HCEC 1CT (cell line): ENCODE results near the gene OR7G1.
"Not testable (repeated sequence)": the region's sequence is repeated elsewhere in the genome, so short reads cannot be mapped to it uniquely, and the experiment has no call there.

Experiments
- DNase-seq: peaks from one replicate; pipeline ENCODE4 v3.0.0-alpha.2; 2017

The OR7G1 gene

GRCh38 chr19:9075064-9075949 is 40.3 kb downstream of the OR7G1 start:
- peak; percentile 79 for DNase-seq

DNA sequence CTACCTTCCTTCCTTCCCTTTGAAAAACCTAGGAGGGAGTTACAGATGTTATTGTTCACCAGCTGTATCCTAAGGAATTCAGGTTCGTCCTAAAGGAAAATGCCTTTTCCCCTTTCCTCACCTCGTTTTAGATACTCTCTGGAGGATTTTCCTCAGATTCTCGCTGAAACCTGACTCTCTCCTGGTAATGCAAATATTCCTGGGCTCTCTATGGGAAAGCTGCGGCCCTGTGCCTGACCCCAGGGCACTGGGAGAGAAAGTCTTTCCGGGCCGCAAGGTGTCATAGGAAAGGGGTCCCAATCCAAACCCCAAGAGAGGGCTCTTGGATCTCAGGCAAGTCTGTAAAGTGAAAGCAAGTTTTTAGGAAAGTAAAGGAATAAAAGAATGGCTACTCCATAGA is 41.8 kb downstream of the OR7G1 start:
- DNase-seq = no peak

GRCh38 chr19:9071720-9072119 is 43.8 kb downstream of the OR7G1 start:
- DNase-seq = not testable (repeated sequence)

DNA sequence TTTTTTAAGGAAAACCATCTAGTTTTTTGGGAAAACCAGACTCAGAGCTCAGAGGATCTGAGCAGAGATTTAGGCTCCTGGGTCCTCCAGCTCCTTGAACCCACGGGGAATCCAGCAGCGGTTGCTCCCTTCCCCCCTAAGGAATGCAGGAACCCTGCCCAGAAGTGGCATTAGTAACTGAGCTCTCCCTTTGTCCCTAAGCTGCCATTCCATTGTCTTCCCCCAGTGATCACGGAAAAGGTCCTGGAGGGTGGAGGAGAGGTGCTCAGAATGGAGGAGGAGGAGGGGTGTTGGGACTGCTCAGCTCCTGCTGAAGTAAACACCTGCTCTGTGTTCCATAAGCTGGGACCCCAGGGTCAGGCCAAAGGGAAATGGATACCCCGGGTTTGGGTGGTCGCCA is 45.5 kb downstream of the OR7G1 start:
- DNase-seq = no peak

- no peak for DNase-seq
Measured at GRCh38 chr19:9065457-9066014, 50.0 kb downstream of the OR7G1 start.
